ENCODE measurements around the gene SMPD3.

DNA sequence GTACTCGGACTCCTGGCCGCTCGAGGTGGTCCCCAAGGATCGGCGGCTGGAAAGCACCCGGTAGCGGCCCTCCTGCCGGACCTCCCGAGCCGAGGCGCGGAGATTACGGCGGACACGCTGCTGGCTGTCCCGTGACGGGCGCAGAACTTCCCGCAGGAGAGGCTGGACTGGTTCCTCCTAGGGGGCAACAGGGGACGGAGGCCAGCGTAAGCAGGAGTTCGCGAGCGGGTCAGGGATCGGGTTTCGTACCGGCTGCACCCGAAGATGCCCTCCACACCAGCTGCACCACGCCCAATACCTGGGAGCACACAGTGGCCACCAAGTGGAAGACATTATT lies 137.9 kb downstream of the SMPD3 start:
- no peak for TF ChIP-seq POLR2A (IDR thresholded peaks at IDR 0.05)
- TF ChIP-seq, protein P1, sequence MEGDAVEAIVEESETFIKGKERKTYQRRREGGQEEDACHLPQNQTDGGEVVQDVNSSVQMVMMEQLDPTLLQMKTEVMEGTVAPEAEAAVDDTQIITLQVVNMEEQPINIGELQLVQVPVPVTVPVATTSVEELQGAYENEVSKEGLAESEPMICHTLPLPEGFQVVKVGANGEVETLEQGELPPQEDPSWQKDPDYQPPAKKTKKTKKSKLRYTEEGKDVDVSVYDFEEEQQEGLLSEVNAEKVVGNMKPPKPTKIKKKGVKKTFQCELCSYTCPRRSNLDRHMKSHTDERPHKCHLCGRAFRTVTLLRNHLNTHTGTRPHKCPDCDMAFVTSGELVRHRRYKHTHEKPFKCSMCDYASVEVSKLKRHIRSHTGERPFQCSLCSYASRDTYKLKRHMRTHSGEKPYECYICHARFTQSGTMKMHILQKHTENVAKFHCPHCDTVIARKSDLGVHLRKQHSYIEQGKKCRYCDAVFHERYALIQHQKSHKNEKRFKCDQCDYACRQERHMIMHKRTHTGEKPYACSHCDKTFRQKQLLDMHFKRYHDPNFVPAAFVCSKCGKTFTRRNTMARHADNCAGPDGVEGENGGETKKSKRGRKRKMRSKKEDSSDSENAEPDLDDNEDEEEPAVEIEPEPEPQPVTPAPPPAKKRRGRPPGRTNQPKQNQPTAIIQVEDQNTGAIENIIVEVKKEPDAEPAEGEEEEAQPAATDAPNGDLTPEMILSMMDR (IDR thresholded peaks at IDR 0.05): no peak
